ENCODE results near the gene MYO1D. TPM values are rescaled to one million over a fixed set of nuclear protein-coding genes. Genes with fewer than 3 reads are reported as not detected.

Gene MYO1D
- total RNA-seq, 1 donor from 2014 or later, result 73.3 TPM

GRCh38 chr17:32773856-32774694, 102.8 kb downstream of the MYO1D start:
- ATAC-seq, result no peak

GRCh38 chr17:32772453-32773025, 104.4 kb downstream of the MYO1D start:
- no peak for TF ChIP-seq CTCF (IDR thresholded peaks at IDR 0.05)
- Histone ChIP-seq H3K9me3 (no peaks in the 10 kb centered on the region), H3K27me3 (no peaks in the 10 kb centered on the region), H3K36me3 (peaks cover 6% of the 10 kb centered on the region), H3K4me1 (no peaks in the 10 kb centered on the region), H3K4me3 (no peak overlapping the region), H3K27ac (no peak overlapping the region)
- no peak for ATAC-seq
- intact Hi-C loops (cut with DNase I), result no loop called here
- DNase-seq, result no peak

More at GRCh38 chr17:32773856-32774694, 102.8 kb downstream of the MYO1D start:
- intact Hi-C loops (cut with DNase I), result no loop called here
- no peak for TF ChIP-seq CTCF (IDR thresholded peaks at IDR 0.05)
- H3K27ac ChIP-seq, result no peak overlapping the region
- no peak for DNase-seq
- no peaks in the 10 kb centered on the region for H3K9me3 ChIP-seq
- H3K36me3 ChIP-seq, result peaks cover 6% of the 10 kb centered on the region
- no peaks in the 10 kb centered on the region for H3K27me3 ChIP-seq
- H3K4me3 ChIP-seq, result no peak overlapping the region
- H3K4me1 ChIP-seq, result no peaks in the 10 kb centered on the region

- ATAC-seq (no peak), DNase-seq (no peak)
- TF ChIP-seq CTCF (IDR thresholded peaks at IDR 0.05), result no peak
- H3K9me3 ChIP-seq, result no peaks in the 10 kb centered on the region
- no peak overlapping the region for H3K4me3 ChIP-seq
- H3K27me3 ChIP-seq, result no peaks in the 10 kb centered on the region
- H3K27ac ChIP-seq, result no peak overlapping the region
- H3K4me1 ChIP-seq, result no peaks in the 10 kb centered on the region
- intact Hi-C loops (cut with DNase I), result no loop called here
- H3K36me3 ChIP-seq, result peaks cover 12% of the 10 kb centered on the region
Observed at GRCh38 chr17:32771396-32771795, 105.5 kb downstream of the MYO1D start.

GRCh38 chr17:32769846-32770245, 107.1 kb downstream of the MYO1D start:
- Histone ChIP-seq H3K4me3 (no peak overlapping the region), H3K27ac (no peak overlapping the region), H3K4me1 (no peaks in the 10 kb centered on the region), H3K36me3 (peaks cover 13% of the 10 kb centered on the region), H3K27me3 (no peaks in the 10 kb centered on the region), H3K9me3 (no peaks in the 10 kb centered on the region)
- intact Hi-C loops (cut with DNase I), result no loop called here
- DNase-seq (no peak), ATAC-seq (peak; percentile 42)
- peak; percentile 17 for TF ChIP-seq CTCF (IDR thresholded peaks at IDR 0.05)

GRCh38 chr17:32763855-32764439, 113.0 kb downstream of the MYO1D start:
- H3K4me1 ChIP-seq, result no peaks in the 10 kb centered on the region
- no peaks in the 10 kb centered on the region for H3K9me3 ChIP-seq
- ATAC-seq, result no peak
- no peak overlapping the region for H3K4me3 ChIP-seq
- intact Hi-C loops (cut with DNase I), result no loop called here
- no peaks in the 10 kb centered on the region for H3K27me3 ChIP-seq
- no peak overlapping the region for H3K27ac ChIP-seq
- H3K36me3 ChIP-seq, result peaks cover 40% of the 10 kb centered on the region
- DNase-seq, result no peak
- TF ChIP-seq CTCF (IDR thresholded peaks at IDR 0.05), result no peak

Measured in upper lobe of right lung (tissue), 1 donor.